ENCODE data around the gene DAG1. TPM values are rescaled to one million over a fixed set of nuclear protein-coding genes. Genes with fewer than 3 reads are reported as not detected.

DAG1 gene
- total and polyA plus RNA-seq, 11 donors = 39.9 to 218 (median 140) TPM

GRCh38 chr3:49552087-49552486, 82.0 kb downstream of the DAG1 start:
- TF ChIP-seq POLR2A (IDR thresholded peaks at IDR 0.05) = no peak
- TF ChIP-seq, protein P1, sequence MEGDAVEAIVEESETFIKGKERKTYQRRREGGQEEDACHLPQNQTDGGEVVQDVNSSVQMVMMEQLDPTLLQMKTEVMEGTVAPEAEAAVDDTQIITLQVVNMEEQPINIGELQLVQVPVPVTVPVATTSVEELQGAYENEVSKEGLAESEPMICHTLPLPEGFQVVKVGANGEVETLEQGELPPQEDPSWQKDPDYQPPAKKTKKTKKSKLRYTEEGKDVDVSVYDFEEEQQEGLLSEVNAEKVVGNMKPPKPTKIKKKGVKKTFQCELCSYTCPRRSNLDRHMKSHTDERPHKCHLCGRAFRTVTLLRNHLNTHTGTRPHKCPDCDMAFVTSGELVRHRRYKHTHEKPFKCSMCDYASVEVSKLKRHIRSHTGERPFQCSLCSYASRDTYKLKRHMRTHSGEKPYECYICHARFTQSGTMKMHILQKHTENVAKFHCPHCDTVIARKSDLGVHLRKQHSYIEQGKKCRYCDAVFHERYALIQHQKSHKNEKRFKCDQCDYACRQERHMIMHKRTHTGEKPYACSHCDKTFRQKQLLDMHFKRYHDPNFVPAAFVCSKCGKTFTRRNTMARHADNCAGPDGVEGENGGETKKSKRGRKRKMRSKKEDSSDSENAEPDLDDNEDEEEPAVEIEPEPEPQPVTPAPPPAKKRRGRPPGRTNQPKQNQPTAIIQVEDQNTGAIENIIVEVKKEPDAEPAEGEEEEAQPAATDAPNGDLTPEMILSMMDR (IDR thresholded peaks at IDR 0.05) = no peak
- DNase-seq = no peak
- no peak for ATAC-seq

DNA sequence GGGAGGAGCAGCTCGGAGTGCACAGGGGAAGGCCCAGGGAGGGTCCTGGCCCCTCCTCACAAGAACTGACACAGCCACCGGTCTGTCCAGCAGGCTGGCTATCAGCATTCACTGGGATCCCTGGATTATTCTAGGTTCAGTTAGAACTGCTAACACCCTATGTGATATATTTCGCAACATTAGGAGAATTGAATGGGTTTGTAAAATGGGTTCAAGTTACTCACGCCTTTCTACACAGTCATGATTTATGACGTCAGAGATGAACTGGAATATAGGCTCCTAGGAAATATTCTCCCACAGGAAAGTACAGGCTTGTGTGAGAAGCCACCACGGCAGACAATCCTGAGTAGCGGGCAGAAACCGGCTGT, 83.2 kb downstream of the DAG1 start:
- intact Hi-C loops (cut with DNase I) = no loop called here
- ATAC-seq = no peak
- TF ChIP-seq, protein P1 (IDR thresholded peaks at IDR 0.05) = no peak
- TF ChIP-seq POLR2A (IDR thresholded peaks at IDR 0.05) = no peak
- no peaks in the 10 kb centered on the region for H3K36me3 ChIP-seq
- peaks cover 0 to 16% (median 0%) of the 10 kb centered on the region in 9 donors for H3K27me3 ChIP-seq
- H3K4me1 ChIP-seq = peaks cover 3 to 19% (median 16%) of the 10 kb centered on the region in 12 donors
- 52 to 62% (median 56%) methylated on average over 7 to 8 of the region's 8 CpGs for WGBS, 4 donors
- no peak for DNase-seq
- no peaks in the 10 kb centered on the region for H3K9me3 ChIP-seq
- peak overlapping the region; percentile 54 to 97 (median 75) for H3K4me3 ChIP-seq
- H3K27ac ChIP-seq = peak overlapping the region in 10 of 12 donors; percentile 72 to 87 (median 82)

More at GRCh38 chr3:49552087-49552486, 82.0 kb downstream of the DAG1 start:
- Histone ChIP-seq H3K4me3 (no peak overlapping the region), H3K36me3 (no peaks in the 10 kb centered on the region), H3K27ac (no peak overlapping the region), H3K9me3 (no peaks in the 10 kb centered on the region), H3K4me1 (peaks cover 3 to 19% (median 16%) of the 10 kb centered on the region in 12 donors), H3K27me3 (peaks cover 0 to 16% (median 0%) of the 10 kb centered on the region in 9 donors)
- intact Hi-C loops (cut with DNase I) = no loop called here

- Histone ChIP-seq H3K36me3 (no peaks in the 10 kb centered on the region), H3K4me1 (peaks cover 3 to 19% (median 16%) of the 10 kb centered on the region in 12 donors), H3K9me3 (no peaks in the 10 kb centered on the region), H3K27ac (peak within 1 kb of the TSS; percentile 46 to 87 (median 81)), H3K4me3 (peak within 1 kb of the TSS; percentile 54 to 97 (median 75)), H3K27me3 (peaks cover 0 to 16% (median 0%) of the 10 kb centered on the region in 9 donors)
- ATAC-seq (peak; percentile 94 to 98 (median 97)), DNase-seq (peak; percentile 92 to 96 (median 94))
- TF ChIP-seq POLR2A (IDR thresholded peaks at IDR 0.05) = peak in 1 of 2 donors; percentile 54
- TF ChIP-seq, protein P1 (IDR thresholded peaks at IDR 0.05) = no peak
- intact Hi-C loops (cut with DNase I) = no loop called here
- WGBS, 4 donors = 3 to 12% (median 4%) methylated on average over 23 to 76 of the region's 76 CpGs
Observed at GRCh38 chr3:49553692-49554632, 83.9 kb downstream of the DAG1 start, which contains the start of gene BSN. TSS of gene BSN (plus strand) at chr3:49554477. CDS start at chr3:49554603, 126 bp downstream.

GRCh38 chr3:49554633-49555265, 84.7 kb downstream of the DAG1 start:
- WGBS, 4 donors = 1 to 2% (median 1%) methylated on average over 22 to 66 of the region's 66 CpGs
- Histone ChIP-seq H3K4me3 (peak overlapping the region; percentile 16 to 97 (median 55)), H3K27ac (no peak overlapping the region), H3K9me3 (no peaks in the 10 kb centered on the region), H3K27me3 (peaks cover 0 to 16% (median 0%) of the 10 kb centered on the region in 9 donors), H3K36me3 (no peaks in the 10 kb centered on the region), H3K4me1 (peaks cover 3 to 19% (median 16%) of the 10 kb centered on the region in 12 donors)
- intact Hi-C loops (cut with DNase I) = no loop called here
- TF ChIP-seq POLR2A (IDR thresholded peaks at IDR 0.05) = no peak
- TF ChIP-seq, protein P1 (IDR thresholded peaks at IDR 0.05) = no peak
- DNase-seq (peak; percentile 53 to 80 (median 60)), ATAC-seq (peak; percentile 11 to 73 (median 60))
